ENCODE results near the gene TUG1.

Gene TUG1

GRCh38 chr22:30994960-30995359, 25.9 kb downstream of the TUG1 start:
- Histone ChIP-seq H3K27me3 (ENCODE audit: control insufficient read depth, insufficient read depth, low read length, poor library complexity, severe bottlenecking) (no peaks in the 10 kb centered on the region), H3K4me1 (ENCODE audit: control insufficient read depth, insufficient read depth, low read length) (no peaks in the 10 kb centered on the region), H3K27ac (ENCODE audit: insufficient read depth, low read depth, low read length, poor library complexity, severe bottlenecking) (no peak overlapping the region), H3K4me3 (ENCODE audit: insufficient read depth, low read depth, low read length) (no peak overlapping the region), H3K9me3 (ENCODE audit: control insufficient read depth, low read length) (peaks cover 4% of the 10 kb centered on the region), H3K36me3 (ENCODE audit: control insufficient read depth, insufficient read depth, low read length) (no peaks in the 10 kb centered on the region)
- 83 to 96% methylated on average over 1 of the region's 1 CpG for WGBS, 2 experiments

GRCh38 chr22:30996462-30996861, 27.4 kb downstream of the TUG1 start:
- Histone ChIP-seq H3K27ac (ENCODE audit: insufficient read depth, low read depth, low read length, poor library complexity, severe bottlenecking) (no peak overlapping the region), H3K4me3 (ENCODE audit: insufficient read depth, low read depth, low read length) (no peak overlapping the region), H3K27me3 (ENCODE audit: control insufficient read depth, insufficient read depth, low read length, poor library complexity, severe bottlenecking) (no peaks in the 10 kb centered on the region), H3K4me1 (ENCODE audit: control insufficient read depth, insufficient read depth, low read length) (no peaks in the 10 kb centered on the region), H3K36me3 (ENCODE audit: control insufficient read depth, insufficient read depth, low read length) (no peaks in the 10 kb centered on the region), H3K9me3 (ENCODE audit: control insufficient read depth, low read length) (no peaks in the 10 kb centered on the region)
- 84 to 98% methylated on average over 2 of the region's 2 CpGs for WGBS, 2 experiments

GRCh38 chr22:30998329-30998728, 29.3 kb downstream of the TUG1 start:
- H3K4me3 ChIP-seq (ENCODE audit: insufficient read depth, low read depth, low read length), result no peak overlapping the region
- no peaks in the 10 kb centered on the region for H3K27me3 ChIP-seq (ENCODE audit: control insufficient read depth, insufficient read depth, low read length, poor library complexity, severe bottlenecking)
- no peaks in the 10 kb centered on the region for H3K4me1 ChIP-seq (ENCODE audit: control insufficient read depth, insufficient read depth, low read length)
- H3K9me3 ChIP-seq (ENCODE audit: control insufficient read depth, low read length), result no peaks in the 10 kb centered on the region
- no peak overlapping the region for H3K27ac ChIP-seq (ENCODE audit: insufficient read depth, low read depth, low read length, poor library complexity, severe bottlenecking)
- 89 to 92% methylated on average over 4 of the region's 4 CpGs for WGBS, 2 experiments
- H3K36me3 ChIP-seq (ENCODE audit: control insufficient read depth, insufficient read depth, low read length), result no peaks in the 10 kb centered on the region

GRCh38 chr22:31001124-31001770, 32.2 kb downstream of the TUG1 start:
- no peaks in the 10 kb centered on the region for H3K36me3 ChIP-seq (ENCODE audit: control insufficient read depth, insufficient read depth, low read length)
- no peak overlapping the region for H3K4me3 ChIP-seq (ENCODE audit: insufficient read depth, low read depth, low read length)
- H3K27me3 ChIP-seq (ENCODE audit: control insufficient read depth, insufficient read depth, low read length, poor library complexity, severe bottlenecking), result no peaks in the 10 kb centered on the region
- WGBS, 2 experiments, result 89% methylated on average over 6 of the region's 6 CpGs
- H3K4me1 ChIP-seq (ENCODE audit: control insufficient read depth, insufficient read depth, low read length), result no peaks in the 10 kb centered on the region
- no peak overlapping the region for H3K27ac ChIP-seq (ENCODE audit: insufficient read depth, low read depth, low read length, poor library complexity, severe bottlenecking)
- no peaks in the 10 kb centered on the region for H3K9me3 ChIP-seq (ENCODE audit: control insufficient read depth, low read length)

- H3K36me3 ChIP-seq (ENCODE audit: control insufficient read depth, insufficient read depth, low read length), result no peaks in the 10 kb centered on the region
- no peak overlapping the region for H3K4me3 ChIP-seq (ENCODE audit: insufficient read depth, low read depth, low read length)
- no peaks in the 10 kb centered on the region for H3K27me3 ChIP-seq (ENCODE audit: control insufficient read depth, insufficient read depth, low read length, poor library complexity, severe bottlenecking)
- no peaks in the 10 kb centered on the region for H3K4me1 ChIP-seq (ENCODE audit: control insufficient read depth, insufficient read depth, low read length)
- H3K9me3 ChIP-seq (ENCODE audit: control insufficient read depth, low read length), result no peaks in the 10 kb centered on the region
- H3K27ac ChIP-seq (ENCODE audit: insufficient read depth, low read depth, low read length, poor library complexity, severe bottlenecking), result no peak overlapping the region
Observed at GRCh38 chr22:31005535-31005934, 36.5 kb downstream of the TUG1 start.

GRCh38 chr22:31019191-31019930, 50.3 kb downstream of the TUG1 start:
- H3K27ac ChIP-seq (ENCODE audit: insufficient read depth, low read depth, low read length, poor library complexity, severe bottlenecking), result no peak overlapping the region
- H3K4me3 ChIP-seq (ENCODE audit: insufficient read depth, low read depth, low read length), result no peak overlapping the region
- H3K27me3 ChIP-seq (ENCODE audit: control insufficient read depth, insufficient read depth, low read length, poor library complexity, severe bottlenecking), result no peaks in the 10 kb centered on the region
- no peaks in the 10 kb centered on the region for H3K9me3 ChIP-seq (ENCODE audit: control insufficient read depth, low read length)
- 90 to 96% methylated on average over 3 of the region's 3 CpGs for WGBS, 2 experiments
- no peaks in the 10 kb centered on the region for H3K36me3 ChIP-seq (ENCODE audit: control insufficient read depth, insufficient read depth, low read length)
- H3K4me1 ChIP-seq (ENCODE audit: control insufficient read depth, insufficient read depth, low read length), result no peaks in the 10 kb centered on the region

GRCh38 chr22:31020334-31020733, 51.3 kb downstream of the TUG1 start:
- Histone ChIP-seq H3K27me3 (ENCODE audit: control insufficient read depth, insufficient read depth, low read length, poor library complexity, severe bottlenecking) (no peaks in the 10 kb centered on the region), H3K9me3 (ENCODE audit: control insufficient read depth, low read length) (no peaks in the 10 kb centered on the region), H3K27ac (ENCODE audit: insufficient read depth, low read depth, low read length, poor library complexity, severe bottlenecking) (no peak overlapping the region), H3K36me3 (ENCODE audit: control insufficient read depth, insufficient read depth, low read length) (no peaks in the 10 kb centered on the region), H3K4me3 (ENCODE audit: insufficient read depth, low read depth, low read length) (no peak overlapping the region), H3K4me1 (ENCODE audit: control insufficient read depth, insufficient read depth, low read length) (no peaks in the 10 kb centered on the region)
- WGBS, 2 experiments, result 76 to 77% methylated on average over 4 of the region's 4 CpGs

GRCh38 chr22:31022516-31022915, 53.5 kb downstream of the TUG1 start:
- H3K4me1 ChIP-seq (ENCODE audit: control insufficient read depth, insufficient read depth, low read length), result no peaks in the 10 kb centered on the region
- WGBS, 2 experiments, result 89 to 91% methylated on average over 5 of the region's 5 CpGs
- H3K27ac ChIP-seq (ENCODE audit: insufficient read depth, low read depth, low read length, poor library complexity, severe bottlenecking), result no peak overlapping the region
- no peaks in the 10 kb centered on the region for H3K36me3 ChIP-seq (ENCODE audit: control insufficient read depth, insufficient read depth, low read length)
- no peak overlapping the region for H3K4me3 ChIP-seq (ENCODE audit: insufficient read depth, low read depth, low read length)
- H3K9me3 ChIP-seq (ENCODE audit: control insufficient read depth, low read length), result no peaks in the 10 kb centered on the region
- H3K27me3 ChIP-seq (ENCODE audit: control insufficient read depth, insufficient read depth, low read length, poor library complexity, severe bottlenecking), result no peaks in the 10 kb centered on the region
